Measurements from ENCODE around the gene LRP3.

LRP3 gene

DNA sequence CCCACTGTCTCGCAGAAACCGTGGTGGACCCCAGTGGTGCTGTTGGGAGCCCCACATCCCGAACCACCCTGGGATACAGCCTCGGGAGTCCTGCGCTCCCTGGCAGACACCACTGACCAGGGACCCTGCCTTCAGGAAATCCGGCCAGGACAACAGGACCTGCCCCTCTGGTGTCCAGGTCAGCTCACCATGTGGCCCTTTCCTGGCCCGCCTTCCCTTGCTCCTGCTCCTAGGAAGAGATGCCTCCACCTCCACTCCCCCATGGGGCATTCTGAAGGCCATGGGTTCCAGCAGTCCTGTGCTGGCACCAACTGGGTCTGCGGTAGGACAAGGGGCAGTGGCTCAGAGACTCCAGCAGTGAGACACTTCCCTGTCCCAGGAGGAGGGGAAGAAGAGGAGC, 54.0 kb downstream of the LRP3 start:
- DNase-seq (ENCODE audit: low read depth in 1 of 2, low spot score in 1 of 2): no peak
- H3K27me3 ChIP-seq (ENCODE audit: insufficient read depth, poor library complexity, severe bottlenecking): no peaks in the 10 kb centered on the region
- H3K4me3 ChIP-seq (replicated peaks; ENCODE audit: insufficient read depth, low read length): no peak overlapping the region
- TF ChIP-seq POLR2AphosphoS5 (IDR thresholded peaks at IDR 0.05; ENCODE audit: low read depth) (no peak), GABPA (IDR thresholded peaks at IDR 0.05; ENCODE audit: low read depth) (no peak), SPI1 (IDR thresholded peaks at IDR 0.05; ENCODE audit: borderline replicate concordance, low read depth) (no peak)
- TF ChIP-seq, protein P1, sequence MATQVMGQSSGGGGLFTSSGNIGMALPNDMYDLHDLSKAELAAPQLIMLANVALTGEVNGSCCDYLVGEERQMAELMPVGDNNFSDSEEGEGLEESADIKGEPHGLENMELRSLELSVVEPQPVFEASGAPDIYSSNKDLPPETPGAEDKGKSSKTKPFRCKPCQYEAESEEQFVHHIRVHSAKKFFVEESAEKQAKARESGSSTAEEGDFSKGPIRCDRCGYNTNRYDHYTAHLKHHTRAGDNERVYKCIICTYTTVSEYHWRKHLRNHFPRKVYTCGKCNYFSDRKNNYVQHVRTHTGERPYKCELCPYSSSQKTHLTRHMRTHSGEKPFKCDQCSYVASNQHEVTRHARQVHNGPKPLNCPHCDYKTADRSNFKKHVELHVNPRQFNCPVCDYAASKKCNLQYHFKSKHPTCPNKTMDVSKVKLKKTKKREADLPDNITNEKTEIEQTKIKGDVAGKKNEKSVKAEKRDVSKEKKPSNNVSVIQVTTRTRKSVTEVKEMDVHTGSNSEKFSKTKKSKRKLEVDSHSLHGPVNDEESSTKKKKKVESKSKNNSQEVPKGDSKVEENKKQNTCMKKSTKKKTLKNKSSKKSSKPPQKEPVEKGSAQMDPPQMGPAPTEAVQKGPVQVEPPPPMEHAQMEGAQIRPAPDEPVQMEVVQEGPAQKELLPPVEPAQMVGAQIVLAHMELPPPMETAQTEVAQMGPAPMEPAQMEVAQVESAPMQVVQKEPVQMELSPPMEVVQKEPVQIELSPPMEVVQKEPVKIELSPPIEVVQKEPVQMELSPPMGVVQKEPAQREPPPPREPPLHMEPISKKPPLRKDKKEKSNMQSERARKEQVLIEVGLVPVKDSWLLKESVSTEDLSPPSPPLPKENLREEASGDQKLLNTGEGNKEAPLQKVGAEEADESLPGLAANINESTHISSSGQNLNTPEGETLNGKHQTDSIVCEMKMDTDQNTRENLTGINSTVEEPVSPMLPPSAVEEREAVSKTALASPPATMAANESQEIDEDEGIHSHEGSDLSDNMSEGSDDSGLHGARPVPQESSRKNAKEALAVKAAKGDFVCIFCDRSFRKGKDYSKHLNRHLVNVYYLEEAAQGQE (IDR thresholded peaks at IDR 0.05; ENCODE audit: insufficient replicate concordance, low read depth): no peak
- TF ChIP-seq, protein P2, sequence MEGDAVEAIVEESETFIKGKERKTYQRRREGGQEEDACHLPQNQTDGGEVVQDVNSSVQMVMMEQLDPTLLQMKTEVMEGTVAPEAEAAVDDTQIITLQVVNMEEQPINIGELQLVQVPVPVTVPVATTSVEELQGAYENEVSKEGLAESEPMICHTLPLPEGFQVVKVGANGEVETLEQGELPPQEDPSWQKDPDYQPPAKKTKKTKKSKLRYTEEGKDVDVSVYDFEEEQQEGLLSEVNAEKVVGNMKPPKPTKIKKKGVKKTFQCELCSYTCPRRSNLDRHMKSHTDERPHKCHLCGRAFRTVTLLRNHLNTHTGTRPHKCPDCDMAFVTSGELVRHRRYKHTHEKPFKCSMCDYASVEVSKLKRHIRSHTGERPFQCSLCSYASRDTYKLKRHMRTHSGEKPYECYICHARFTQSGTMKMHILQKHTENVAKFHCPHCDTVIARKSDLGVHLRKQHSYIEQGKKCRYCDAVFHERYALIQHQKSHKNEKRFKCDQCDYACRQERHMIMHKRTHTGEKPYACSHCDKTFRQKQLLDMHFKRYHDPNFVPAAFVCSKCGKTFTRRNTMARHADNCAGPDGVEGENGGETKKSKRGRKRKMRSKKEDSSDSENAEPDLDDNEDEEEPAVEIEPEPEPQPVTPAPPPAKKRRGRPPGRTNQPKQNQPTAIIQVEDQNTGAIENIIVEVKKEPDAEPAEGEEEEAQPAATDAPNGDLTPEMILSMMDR (IDR thresholded peaks at IDR 0.05; ENCODE audit: insufficient read depth, low read length): no peak
- H3K27ac ChIP-seq (replicated peaks): peak overlapping the region; percentile 81; the same call in 1 of the 2 replicates

DNA sequence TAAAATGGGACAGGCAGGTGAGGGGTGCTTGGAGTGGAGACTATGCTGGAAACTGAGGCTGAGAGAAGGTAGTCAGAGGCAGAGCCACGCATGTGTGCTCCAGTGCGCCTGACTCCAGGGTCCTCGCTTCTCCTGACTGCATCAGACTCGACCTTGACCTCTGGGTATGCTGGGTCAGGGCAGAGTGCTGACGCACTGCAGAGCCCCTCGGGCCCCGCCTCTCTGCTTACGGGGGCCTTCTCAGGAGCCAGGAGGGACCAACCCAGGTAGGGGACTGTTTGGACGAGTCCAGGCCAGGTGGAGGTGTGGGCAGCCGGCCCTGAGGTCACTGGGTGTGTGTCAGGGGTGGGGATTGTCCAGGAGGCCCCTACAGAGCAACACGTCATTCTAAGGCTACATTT, 54.4 kb downstream of the LRP3 start:
- Histone ChIP-seq H3K4me3 (replicated peaks; ENCODE audit: insufficient read depth, low read length) (no peak overlapping the region), H3K27me3 (ENCODE audit: insufficient read depth, poor library complexity, severe bottlenecking) (no peaks in the 10 kb centered on the region), H3K27ac (replicated peaks) (peak overlapping the region; percentile 81)
- no peak for DNase-seq (ENCODE audit: low read depth in 1 of 2, low spot score in 1 of 2)
- TF ChIP-seq SPI1 (IDR thresholded peaks at IDR 0.05; ENCODE audit: borderline replicate concordance, low read depth) (no peak), GABPA (IDR thresholded peaks at IDR 0.05; ENCODE audit: low read depth) (no peak), POLR2AphosphoS5 (IDR thresholded peaks at IDR 0.05; ENCODE audit: low read depth) (no peak)
- TF ChIP-seq, protein P2 (IDR thresholded peaks at IDR 0.05; ENCODE audit: insufficient read depth, low read length): no peak
- TF ChIP-seq, protein P1 (IDR thresholded peaks at IDR 0.05; ENCODE audit: insufficient replicate concordance, low read depth): no peak

DNA sequence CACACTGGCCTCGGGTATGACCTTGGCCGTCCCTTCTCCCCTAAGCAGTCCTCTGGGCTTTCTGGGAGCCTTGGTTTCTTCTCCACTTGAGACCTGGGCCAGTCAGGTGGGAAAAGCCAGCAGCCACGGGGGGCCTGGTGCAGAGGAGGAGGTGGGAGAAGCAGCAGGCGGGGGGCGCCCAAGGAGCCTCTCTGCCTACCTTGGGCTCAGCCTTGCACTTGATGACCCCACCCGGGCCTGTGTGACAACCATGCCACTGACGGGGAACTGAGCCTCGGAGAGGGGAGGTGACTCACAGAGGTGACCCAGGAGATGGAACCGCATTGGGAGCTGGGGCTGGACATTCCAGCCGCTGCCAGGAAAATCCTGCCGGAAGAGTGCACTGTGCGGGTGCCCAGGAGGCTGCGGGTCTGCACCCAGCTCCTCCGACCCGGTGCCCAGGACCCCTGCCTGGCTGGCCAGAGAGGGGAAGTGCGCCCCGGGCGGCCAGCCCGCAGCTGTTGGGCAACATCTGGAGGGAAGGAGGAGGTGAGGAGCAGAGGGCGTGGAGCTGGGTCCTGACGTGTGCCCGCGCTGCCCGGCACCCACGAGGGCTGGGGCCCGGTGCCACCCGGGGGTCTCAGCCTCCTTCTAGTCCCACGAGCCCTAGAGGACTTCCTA, 55.0 kb downstream of the LRP3 start:
- H3K4me3 ChIP-seq (replicated peaks; ENCODE audit: insufficient read depth, low read length): peak overlapping the region; percentile 14; the same call in 1 of the 2 replicates
- no peaks in the 10 kb centered on the region for H3K27me3 ChIP-seq (ENCODE audit: insufficient read depth, poor library complexity, severe bottlenecking)
- TF ChIP-seq GABPA (IDR thresholded peaks at IDR 0.05; ENCODE audit: low read depth) (no peak), SPI1 (IDR thresholded peaks at IDR 0.05; ENCODE audit: borderline replicate concordance, low read depth) (peak; percentile 97), POLR2AphosphoS5 (IDR thresholded peaks at IDR 0.05; ENCODE audit: low read depth) (peak; percentile 53; the same call in 1 of the 2 replicates)
- TF ChIP-seq, protein P1 (IDR thresholded peaks at IDR 0.05; ENCODE audit: insufficient replicate concordance, low read depth): no peak
- TF ChIP-seq, protein P2 (IDR thresholded peaks at IDR 0.05; ENCODE audit: insufficient read depth, low read length): no peak
- peak overlapping the region; percentile 81 for H3K27ac ChIP-seq (replicated peaks)
- peak; percentile 93 to 95 for DNase-seq (ENCODE audit: low read depth in 1 of 2, low spot score in 1 of 2)

Data from HL-60 (cell line).